ENCODE data around the gene ANKS1B.

DNA sequence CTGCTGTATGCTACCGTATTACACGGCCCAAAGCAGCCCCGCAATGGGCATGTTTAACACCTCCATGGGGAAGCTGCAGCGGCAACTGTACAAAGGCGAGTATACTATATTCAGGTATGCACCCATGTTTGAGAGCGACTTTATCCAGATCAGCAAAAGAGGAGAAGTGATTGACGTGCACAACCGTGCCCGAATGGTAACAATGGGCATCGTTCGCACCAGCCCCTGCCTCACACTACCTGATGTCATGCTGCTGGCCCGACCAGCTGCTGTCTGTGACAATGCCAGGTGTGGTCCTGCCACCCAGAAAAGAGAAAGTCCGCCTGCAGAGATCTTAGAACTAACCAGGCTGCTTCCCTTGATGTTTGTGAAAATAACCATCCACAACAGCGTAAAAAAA is 336.6 kb downstream of the ANKS1B start:
- TF ChIP-seq, protein P1, sequence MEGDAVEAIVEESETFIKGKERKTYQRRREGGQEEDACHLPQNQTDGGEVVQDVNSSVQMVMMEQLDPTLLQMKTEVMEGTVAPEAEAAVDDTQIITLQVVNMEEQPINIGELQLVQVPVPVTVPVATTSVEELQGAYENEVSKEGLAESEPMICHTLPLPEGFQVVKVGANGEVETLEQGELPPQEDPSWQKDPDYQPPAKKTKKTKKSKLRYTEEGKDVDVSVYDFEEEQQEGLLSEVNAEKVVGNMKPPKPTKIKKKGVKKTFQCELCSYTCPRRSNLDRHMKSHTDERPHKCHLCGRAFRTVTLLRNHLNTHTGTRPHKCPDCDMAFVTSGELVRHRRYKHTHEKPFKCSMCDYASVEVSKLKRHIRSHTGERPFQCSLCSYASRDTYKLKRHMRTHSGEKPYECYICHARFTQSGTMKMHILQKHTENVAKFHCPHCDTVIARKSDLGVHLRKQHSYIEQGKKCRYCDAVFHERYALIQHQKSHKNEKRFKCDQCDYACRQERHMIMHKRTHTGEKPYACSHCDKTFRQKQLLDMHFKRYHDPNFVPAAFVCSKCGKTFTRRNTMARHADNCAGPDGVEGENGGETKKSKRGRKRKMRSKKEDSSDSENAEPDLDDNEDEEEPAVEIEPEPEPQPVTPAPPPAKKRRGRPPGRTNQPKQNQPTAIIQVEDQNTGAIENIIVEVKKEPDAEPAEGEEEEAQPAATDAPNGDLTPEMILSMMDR (IDR thresholded peaks at IDR 0.05), result no peak
- no peak for TF ChIP-seq POLR2A (IDR thresholded peaks at IDR 0.05)

All from suprapubic skin (tissue), 3 donors.